PFSK-1 (cell line): ENCODE measurements around the gene LSM7.

Experiments used
- FOXP2 ChIP-seq: optimal IDR thresholded peaks from 2 replicates; pipeline ENCODE3; 2011; ENCODE audit warnings: borderline replicate concordance, control low read depth, inconsistent platforms; ENCODE audit not compliant: insufficient read depth; ENCODE audit errors: extremely low read length, extremely low read depth
- POLR2AphosphoS5 ChIP-seq: IDR thresholded peaks from 2 replicates; pipeline ENCODE4 v1.6.1; 2012; ENCODE audit warnings: low read depth, mild to moderate bottlenecking, control low read depth, low read length, moderate library complexity
- SIN3A ChIP-seq: IDR thresholded peaks from 2 replicates; pipeline ENCODE4 v1.6.1; 2012; ENCODE audit warnings: mild to moderate bottlenecking, low read length, moderate library complexity, borderline replicate concordance; ENCODE audit not compliant: insufficient read depth
- TAF1 ChIP-seq: IDR thresholded peaks from 2 replicates; pipeline ENCODE4 v1.6.1; 2012; ENCODE audit warnings: low read length, control low read depth, borderline replicate concordance; ENCODE audit not compliant: insufficient read depth
- TF ChIP-seq, protein P1 (sequence below), 2 experiments: IDR thresholded peaks; 2 replicates each; pipeline versions ENCODE4 v1.6.1 to v1.8.0; 2011 to 2012; ENCODE audit warnings: low read depth in 2 of 2, low read length in 2 of 2, control low read depth in 1 of 2, inconsistent platforms in 1 of 2, mild to moderate bottlenecking in 1 of 2, moderate library complexity in 1 of 2; ENCODE audit not compliant: insufficient read depth in 1 of 2

The LSM7 gene

DNA sequence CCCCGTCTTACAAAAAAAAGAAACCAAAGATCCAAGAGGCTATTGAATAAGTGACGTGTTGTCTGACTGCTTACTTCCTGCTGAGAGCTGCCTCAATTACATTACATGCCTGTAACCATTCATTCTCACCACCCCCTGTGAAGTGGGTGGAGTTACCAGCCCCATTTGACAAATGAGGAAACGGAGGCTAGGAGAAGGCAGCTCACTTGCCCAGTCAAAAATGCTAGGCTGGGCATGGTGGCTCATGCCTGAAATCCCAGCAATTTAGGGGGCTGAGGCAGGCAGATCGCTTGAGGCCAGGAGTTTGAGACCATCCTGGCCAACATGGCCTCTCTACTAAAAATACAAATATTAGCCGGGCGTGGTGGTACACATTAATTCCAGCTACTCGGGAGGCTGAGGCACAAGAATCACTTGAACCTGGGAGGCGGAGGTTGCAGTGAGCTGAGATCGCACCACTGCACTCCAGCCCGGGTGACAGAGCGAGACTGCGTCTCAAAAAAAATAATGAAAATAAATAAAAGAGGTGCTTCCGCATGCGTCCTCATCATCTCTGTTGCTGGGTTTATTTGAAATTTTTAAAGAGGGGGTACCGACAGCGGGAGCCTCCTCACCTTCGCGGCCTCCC, 499 bp downstream of the LSM7 start:
- TF ChIP-seq SIN3A (peak; percentile 67; the same call in 1 of the 2 replicates), FOXP2 (no peak)

DNA sequence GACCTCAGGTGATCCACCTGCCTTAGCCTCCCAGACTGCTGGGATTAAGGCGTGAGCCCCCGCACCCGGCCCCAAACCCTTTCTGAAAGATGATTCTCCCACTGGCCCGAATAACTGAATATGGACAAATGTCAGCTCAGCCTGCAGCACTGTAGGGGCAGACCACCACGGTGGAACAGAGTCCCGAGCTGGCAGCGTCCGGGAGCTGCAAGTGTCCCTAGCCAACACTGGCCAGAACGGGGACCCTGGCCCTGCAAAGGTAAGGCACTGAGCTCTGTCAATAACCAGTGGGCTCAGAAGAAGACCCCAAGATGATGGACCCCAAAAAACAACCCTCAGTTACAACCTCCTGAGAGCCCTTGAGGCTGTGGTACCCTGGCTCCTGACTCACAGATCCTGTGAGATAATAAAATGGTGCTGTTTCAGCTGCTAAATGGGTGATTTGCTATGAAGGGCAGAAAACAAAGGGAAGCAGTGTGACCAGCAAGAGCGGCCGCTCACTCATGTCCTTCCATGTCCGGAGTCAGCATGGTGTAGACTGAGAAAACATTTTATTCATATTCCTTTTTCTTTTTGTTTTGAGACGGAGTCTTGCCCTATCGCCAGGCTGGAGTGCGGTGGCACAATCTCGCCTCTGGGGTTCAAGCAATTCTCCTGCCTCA, 1.6 kb downstream of the LSM7 start:
- no peak for TF ChIP-seq TAF1
- no peak for TF ChIP-seq FOXP2
- TF ChIP-seq, protein P1, sequence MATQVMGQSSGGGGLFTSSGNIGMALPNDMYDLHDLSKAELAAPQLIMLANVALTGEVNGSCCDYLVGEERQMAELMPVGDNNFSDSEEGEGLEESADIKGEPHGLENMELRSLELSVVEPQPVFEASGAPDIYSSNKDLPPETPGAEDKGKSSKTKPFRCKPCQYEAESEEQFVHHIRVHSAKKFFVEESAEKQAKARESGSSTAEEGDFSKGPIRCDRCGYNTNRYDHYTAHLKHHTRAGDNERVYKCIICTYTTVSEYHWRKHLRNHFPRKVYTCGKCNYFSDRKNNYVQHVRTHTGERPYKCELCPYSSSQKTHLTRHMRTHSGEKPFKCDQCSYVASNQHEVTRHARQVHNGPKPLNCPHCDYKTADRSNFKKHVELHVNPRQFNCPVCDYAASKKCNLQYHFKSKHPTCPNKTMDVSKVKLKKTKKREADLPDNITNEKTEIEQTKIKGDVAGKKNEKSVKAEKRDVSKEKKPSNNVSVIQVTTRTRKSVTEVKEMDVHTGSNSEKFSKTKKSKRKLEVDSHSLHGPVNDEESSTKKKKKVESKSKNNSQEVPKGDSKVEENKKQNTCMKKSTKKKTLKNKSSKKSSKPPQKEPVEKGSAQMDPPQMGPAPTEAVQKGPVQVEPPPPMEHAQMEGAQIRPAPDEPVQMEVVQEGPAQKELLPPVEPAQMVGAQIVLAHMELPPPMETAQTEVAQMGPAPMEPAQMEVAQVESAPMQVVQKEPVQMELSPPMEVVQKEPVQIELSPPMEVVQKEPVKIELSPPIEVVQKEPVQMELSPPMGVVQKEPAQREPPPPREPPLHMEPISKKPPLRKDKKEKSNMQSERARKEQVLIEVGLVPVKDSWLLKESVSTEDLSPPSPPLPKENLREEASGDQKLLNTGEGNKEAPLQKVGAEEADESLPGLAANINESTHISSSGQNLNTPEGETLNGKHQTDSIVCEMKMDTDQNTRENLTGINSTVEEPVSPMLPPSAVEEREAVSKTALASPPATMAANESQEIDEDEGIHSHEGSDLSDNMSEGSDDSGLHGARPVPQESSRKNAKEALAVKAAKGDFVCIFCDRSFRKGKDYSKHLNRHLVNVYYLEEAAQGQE (IDR thresholded peaks at IDR 0.05; ENCODE audit: insufficient read depth in 1 of 2, low read depth in 2 of 2, low read length in 2 of 2), result no peak
- no peak for TF ChIP-seq SIN3A
- TF ChIP-seq POLR2AphosphoS5, result no peak

GRCh38 chr19:2325281-2326046, 2.9 kb downstream of the LSM7 start:
- TF ChIP-seq FOXP2 (no peak), SIN3A (no peak), TAF1 (no peak)

- TF ChIP-seq, protein P1 (IDR thresholded peaks at IDR 0.05; ENCODE audit: insufficient read depth in 1 of 2, low read depth in 2 of 2, low read length in 2 of 2), result no peak
- TF ChIP-seq FOXP2 (no peak), SIN3A (no peak), POLR2AphosphoS5 (no peak), TAF1 (no peak)
Measured at GRCh38 chr19:2324220-2324948, 4.0 kb downstream of the LSM7 start.

- TF ChIP-seq, protein P1 (IDR thresholded peaks at IDR 0.05; ENCODE audit: insufficient read depth in 1 of 2, low read depth in 2 of 2, low read length in 2 of 2), result no peak
- no peak for TF ChIP-seq SIN3A
Measured at GRCh38 chr19:2323707-2324106, 4.7 kb downstream of the LSM7 start.
